ENCODE results near the gene GET4.
"Not testable (repeated sequence)": the region's sequence is repeated elsewhere in the genome, so short reads cannot be mapped to it uniquely, and the experiment has no call there.

GET4 gene

GRCh38 chr7:937856-938484 lies 61.6 kb downstream of the GET4 start:
- WGBS, 2 experiments, result 88% methylated on average over 16 of the region's 16 CpGs
- Histone ChIP-seq H3K4me3 (ENCODE audit: insufficient read depth, low read depth, low read length) (no peak overlapping the region), H3K27me3 (ENCODE audit: control insufficient read depth, insufficient read depth, low read length, poor library complexity, severe bottlenecking) (peaks cover 20% of the 10 kb centered on the region), H3K36me3 (ENCODE audit: control insufficient read depth, insufficient read depth, low read length) (no peaks in the 10 kb centered on the region), H3K27ac (ENCODE audit: insufficient read depth, low read depth, low read length, poor library complexity, severe bottlenecking) (no peak overlapping the region), H3K9me3 (ENCODE audit: control insufficient read depth, low read length) (no peaks in the 10 kb centered on the region), H3K4me1 (ENCODE audit: control insufficient read depth, insufficient read depth, low read length) (no peaks in the 10 kb centered on the region)

GRCh38 chr7:938546-939185 lies 62.3 kb downstream of the GET4 start:
- H3K27me3 ChIP-seq (ENCODE audit: control insufficient read depth, insufficient read depth, low read length, poor library complexity, severe bottlenecking), result peaks cover 22% of the 10 kb centered on the region
- no peaks in the 10 kb centered on the region for H3K36me3 ChIP-seq (ENCODE audit: control insufficient read depth, insufficient read depth, low read length)
- no peak overlapping the region for H3K4me3 ChIP-seq (ENCODE audit: insufficient read depth, low read depth, low read length)
- 95% methylated on average over 27 of the region's 27 CpGs for WGBS, 2 experiments
- no peaks in the 10 kb centered on the region for H3K4me1 ChIP-seq (ENCODE audit: control insufficient read depth, insufficient read depth, low read length)
- no peak overlapping the region for H3K27ac ChIP-seq (ENCODE audit: insufficient read depth, low read depth, low read length, poor library complexity, severe bottlenecking)
- H3K9me3 ChIP-seq (ENCODE audit: control insufficient read depth, low read length), result no peaks in the 10 kb centered on the region

- Histone ChIP-seq H3K36me3 (ENCODE audit: control insufficient read depth, insufficient read depth, low read length) (no peaks in the 10 kb centered on the region), H3K27ac (ENCODE audit: insufficient read depth, low read depth, low read length, poor library complexity, severe bottlenecking) (no peak overlapping the region), H3K4me1 (ENCODE audit: control insufficient read depth, insufficient read depth, low read length) (no peaks in the 10 kb centered on the region), H3K4me3 (ENCODE audit: insufficient read depth, low read depth, low read length) (no peak overlapping the region), H3K9me3 (ENCODE audit: control insufficient read depth, low read length) (no peaks in the 10 kb centered on the region), H3K27me3 (ENCODE audit: control insufficient read depth, insufficient read depth, low read length, poor library complexity, severe bottlenecking) (peaks cover 22% of the 10 kb centered on the region)
- 94% methylated on average over 4 of the region's 4 CpGs for WGBS, 2 experiments
These were observed 63.5 kb downstream of the GET4 start for GRCh38 chr7:939843-940242.

- Histone ChIP-seq H3K9me3 (ENCODE audit: control insufficient read depth, low read length) (no peaks in the 10 kb centered on the region), H3K27ac (ENCODE audit: insufficient read depth, low read depth, low read length, poor library complexity, severe bottlenecking) (no peak overlapping the region), H3K4me1 (ENCODE audit: control insufficient read depth, insufficient read depth, low read length) (no peaks in the 10 kb centered on the region), H3K4me3 (ENCODE audit: insufficient read depth, low read depth, low read length) (no peak overlapping the region), H3K27me3 (ENCODE audit: control insufficient read depth, insufficient read depth, low read length, poor library complexity, severe bottlenecking) (peaks cover 22% of the 10 kb centered on the region), H3K36me3 (ENCODE audit: control insufficient read depth, insufficient read depth, low read length) (no peaks in the 10 kb centered on the region)
- WGBS, 2 experiments, result 60 to 73% methylated on average over 1 to 2 of the region's 2 CpGs
These were observed 64.5 kb downstream of the GET4 start for GRCh38 chr7:940599-941408.

GRCh38 chr7:943793-944192 lies 67.4 kb downstream of the GET4 start:
- H3K36me3 ChIP-seq (ENCODE audit: control insufficient read depth, insufficient read depth, low read length); H3K27ac ChIP-seq (ENCODE audit: insufficient read depth, low read depth, low read length, poor library complexity, severe bottlenecking); H3K9me3 ChIP-seq (ENCODE audit: control insufficient read depth, low read length); H3K4me1 ChIP-seq (ENCODE audit: control insufficient read depth, insufficient read depth, low read length); H3K4me3 ChIP-seq (ENCODE audit: insufficient read depth, low read depth, low read length): not testable (repeated sequence)
- H3K27me3 ChIP-seq (ENCODE audit: control insufficient read depth, insufficient read depth, low read length, poor library complexity, severe bottlenecking), result peaks cover 22% of the 10 kb centered on the region
- WGBS, 2 experiments, result 84 to 85% methylated on average over 4 of the region's 4 CpGs

GRCh38 chr7:944744-945143 lies 68.4 kb downstream of the GET4 start:
- no peaks in the 10 kb centered on the region for H3K9me3 ChIP-seq (ENCODE audit: control insufficient read depth, low read length)
- no peak overlapping the region for H3K27ac ChIP-seq (ENCODE audit: insufficient read depth, low read depth, low read length, poor library complexity, severe bottlenecking)
- H3K4me1 ChIP-seq (ENCODE audit: control insufficient read depth, insufficient read depth, low read length), result no peaks in the 10 kb centered on the region
- WGBS, 2 experiments, result 90 to 91% methylated on average over 5 of the region's 5 CpGs
- H3K36me3 ChIP-seq (ENCODE audit: control insufficient read depth, insufficient read depth, low read length), result no peaks in the 10 kb centered on the region
- no peak overlapping the region for H3K4me3 ChIP-seq (ENCODE audit: insufficient read depth, low read depth, low read length)
- H3K27me3 ChIP-seq (ENCODE audit: control insufficient read depth, insufficient read depth, low read length, poor library complexity, severe bottlenecking), result peaks cover 22% of the 10 kb centered on the region

- Histone ChIP-seq H3K4me1 (ENCODE audit: control insufficient read depth, insufficient read depth, low read length) (no peaks in the 10 kb centered on the region), H3K27me3 (ENCODE audit: control insufficient read depth, insufficient read depth, low read length, poor library complexity, severe bottlenecking) (peaks cover 22% of the 10 kb centered on the region), H3K4me3 (ENCODE audit: insufficient read depth, low read depth, low read length) (no peak overlapping the region), H3K27ac (ENCODE audit: insufficient read depth, low read depth, low read length, poor library complexity, severe bottlenecking) (no peak overlapping the region), H3K9me3 (ENCODE audit: control insufficient read depth, low read length) (no peaks in the 10 kb centered on the region), H3K36me3 (ENCODE audit: control insufficient read depth, insufficient read depth, low read length) (no peaks in the 10 kb centered on the region)
- WGBS, 2 experiments, result 85 to 89% methylated on average over 13 of the region's 13 CpGs
These were observed 68.8 kb downstream of the GET4 start for GRCh38 chr7:945147-945555.

- 83% methylated on average over 30 of the region's 30 CpGs for WGBS, 2 experiments
- Histone ChIP-seq H3K27ac (ENCODE audit: insufficient read depth, low read depth, low read length, poor library complexity, severe bottlenecking) (no peak overlapping the region), H3K4me3 (ENCODE audit: insufficient read depth, low read depth, low read length) (no peak overlapping the region), H3K4me1 (ENCODE audit: control insufficient read depth, insufficient read depth, low read length) (no peaks in the 10 kb centered on the region), H3K27me3 (ENCODE audit: control insufficient read depth, insufficient read depth, low read length, poor library complexity, severe bottlenecking) (peaks cover 19% of the 10 kb centered on the region), H3K9me3 (ENCODE audit: control insufficient read depth, low read length) (no peaks in the 10 kb centered on the region), H3K36me3 (ENCODE audit: control insufficient read depth, insufficient read depth, low read length) (no peaks in the 10 kb centered on the region)
These were observed 69.4 kb downstream of the GET4 start for GRCh38 chr7:945556-946255.
